ENCODE data around the gene KRT83. TPM values are rescaled to one million over a fixed set of nuclear protein-coding genes. Genes with fewer than 3 reads are reported as not detected.

KRT83 gene
- total RNA-seq = not detected

GRCh38 chr12:52320784-52321400, at the start of gene KRT83:
TSS of gene KRT83 (minus strand) at chr12:52321398. CDS start at chr12:52321335, 63 bp downstream.

GRCh38 chr12:52366738-52367485, 45.7 kb upstream of the KRT83 start, which contains the start of gene KRT85:
TSS of gene KRT85 (minus strand) at chr12:52367481. CDS start at chr12:52367405, 76 bp downstream.

GRCh38 chr12:52291267-52291935, 29.8 kb downstream of the KRT83 start, which contains the start of gene KRT81:
TSS of gene KRT81 (minus strand) at chr12:52291534. CDS start at chr12:52291465, 69 bp downstream.

GRCh38 chr12:52274521-52275120, 46.6 kb downstream of the KRT83 start, which contains the start of gene KRT86:
TSS of gene KRT86 (plus strand) at chr12:52274645. CDS start at chr12:52301917, 27,272 bp downstream.

Other genes starting within 250 kb of the KRT83 start
- not detected for gene SMIM41, start 241.7 kb downstream of the KRT83 start, total RNA-seq
- under 1 TPM in 1 of 2 donors, not detected in 1; under 0.01 TPM for gene KRT80, start 129.4 kb downstream of the KRT83 start, total RNA-seq
- gene KRT7, start 88.2 kb downstream of the KRT83 start, total RNA-seq = under 1 TPM; under 0.01 to 1.00 TPM
- gene KRT86, start 46.8 kb downstream of the KRT83 start, total RNA-seq = not detected
- not detected for gene KRT81, start 29.9 kb downstream of the KRT83 start, total RNA-seq
- gene KRT85, start 46.1 kb upstream of the KRT83 start, total RNA-seq = not detected
- gene KRT84, start 64.3 kb upstream of the KRT83 start, total RNA-seq = not detected
- not detected for gene KRT82, start 84.9 kb upstream of the KRT83 start, total RNA-seq
- not detected for gene KRT75, start 113.0 kb upstream of the KRT83 start, total RNA-seq
- under 1 TPM in 1 of 2 donors, not detected in 1; 0.34 TPM for gene KRT6B, start 130.7 kb upstream of the KRT83 start, total RNA-seq
- not detected for gene KRT6C, start 152.4 kb upstream of the KRT83 start, total RNA-seq
- gene KRT6A, start 171.9 kb upstream of the KRT83 start, total RNA-seq = 1 to 10 TPM in 1 of 2 donors, not detected in 1; 1.0 TPM
- under 1 TPM in 1 of 2 donors, not detected in 1; 0.69 TPM for gene KRT5, start 199.0 kb upstream of the KRT83 start, total RNA-seq
- not detected for gene KRT71, start 231.7 kb upstream of the KRT83 start, total RNA-seq

All from melanocyte of skin (primary cell).